GM20000 (cell line): Measurements from ENCODE around the gene UBE2E1.

Experiments used
- DNase-seq: peaks from one replicate; pipeline ENCODE4 v3.0.0; 2012; ENCODE audit warnings: low spot score
- TF ChIP-seq, protein P1 (sequence below): IDR thresholded peaks from 2 replicates; pipeline ENCODE4 v1.5.1; 2012; ENCODE audit warnings: mild to moderate bottlenecking, control low read depth; ENCODE audit errors: extremely low read depth, missing control alignments

The UBE2E1 gene

DNA sequence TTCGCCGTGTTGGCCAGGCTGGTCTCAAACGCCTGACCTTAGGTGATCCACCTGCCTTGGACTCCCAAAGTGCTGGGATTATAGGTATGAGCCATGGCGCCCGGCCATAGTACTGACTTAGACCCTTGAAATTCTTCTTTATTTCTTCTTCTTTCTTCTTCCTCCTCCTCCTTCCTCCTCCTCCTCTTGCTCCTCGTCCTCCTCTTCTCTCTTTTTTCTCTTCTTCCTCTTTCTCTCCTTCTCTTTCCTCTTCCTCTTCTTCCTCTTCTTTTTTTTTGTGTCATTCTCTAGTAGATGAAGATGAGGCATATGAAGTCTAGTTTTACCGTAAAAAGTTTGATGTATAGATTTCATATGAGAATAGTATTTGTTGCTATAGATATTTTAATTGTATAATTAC lies 120.5 kb downstream of the UBE2E1 start:
- no peak for DNase-seq
- TF ChIP-seq, protein P1, sequence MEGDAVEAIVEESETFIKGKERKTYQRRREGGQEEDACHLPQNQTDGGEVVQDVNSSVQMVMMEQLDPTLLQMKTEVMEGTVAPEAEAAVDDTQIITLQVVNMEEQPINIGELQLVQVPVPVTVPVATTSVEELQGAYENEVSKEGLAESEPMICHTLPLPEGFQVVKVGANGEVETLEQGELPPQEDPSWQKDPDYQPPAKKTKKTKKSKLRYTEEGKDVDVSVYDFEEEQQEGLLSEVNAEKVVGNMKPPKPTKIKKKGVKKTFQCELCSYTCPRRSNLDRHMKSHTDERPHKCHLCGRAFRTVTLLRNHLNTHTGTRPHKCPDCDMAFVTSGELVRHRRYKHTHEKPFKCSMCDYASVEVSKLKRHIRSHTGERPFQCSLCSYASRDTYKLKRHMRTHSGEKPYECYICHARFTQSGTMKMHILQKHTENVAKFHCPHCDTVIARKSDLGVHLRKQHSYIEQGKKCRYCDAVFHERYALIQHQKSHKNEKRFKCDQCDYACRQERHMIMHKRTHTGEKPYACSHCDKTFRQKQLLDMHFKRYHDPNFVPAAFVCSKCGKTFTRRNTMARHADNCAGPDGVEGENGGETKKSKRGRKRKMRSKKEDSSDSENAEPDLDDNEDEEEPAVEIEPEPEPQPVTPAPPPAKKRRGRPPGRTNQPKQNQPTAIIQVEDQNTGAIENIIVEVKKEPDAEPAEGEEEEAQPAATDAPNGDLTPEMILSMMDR, result no peak

DNA sequence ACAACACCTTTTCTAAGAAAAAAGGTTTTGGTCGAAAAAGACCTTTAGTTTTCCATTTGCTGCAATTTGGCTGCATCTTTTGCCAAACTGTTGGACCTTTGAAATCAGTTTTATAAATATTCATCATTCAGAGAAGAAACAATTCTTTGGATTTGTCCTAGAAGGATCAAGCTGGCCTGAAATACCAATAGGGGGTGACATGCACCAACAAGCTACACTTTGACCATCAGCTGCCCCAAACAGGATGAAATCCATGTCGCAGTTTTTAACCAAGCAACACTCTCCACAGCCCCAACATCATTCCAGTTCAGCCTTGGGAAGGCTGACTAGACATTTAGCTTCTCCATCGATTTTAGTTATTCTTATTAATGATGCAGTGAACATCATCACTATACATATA lies 121.0 kb downstream of the UBE2E1 start:
- DNase-seq, result no peak

DNA sequence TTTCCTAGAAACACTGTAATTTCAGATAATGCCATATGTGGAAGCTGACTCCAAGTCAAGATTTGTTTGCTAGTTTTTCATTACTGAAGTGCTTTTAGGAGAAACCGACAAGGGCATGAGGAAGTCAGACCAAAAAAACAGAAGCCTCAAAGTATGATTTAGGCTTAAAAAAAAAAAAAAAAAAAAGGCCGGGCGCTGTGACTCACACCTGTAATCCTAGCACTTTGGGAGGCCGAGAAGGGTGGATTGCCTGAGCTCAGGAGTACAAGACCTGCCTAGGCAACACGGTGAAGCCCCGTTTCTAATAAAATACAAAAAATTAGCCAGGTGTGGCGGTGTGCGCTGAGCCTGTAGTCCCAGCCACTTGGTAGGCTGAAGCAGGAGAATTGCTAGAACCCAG lies 122.8 kb downstream of the UBE2E1 start:
- TF ChIP-seq, protein P1, result no peak
- DNase-seq, result no peak

More for the DNA sequence above, 121.0 kb downstream of the UBE2E1 start:
- TF ChIP-seq, protein P1, result no peak

DNA sequence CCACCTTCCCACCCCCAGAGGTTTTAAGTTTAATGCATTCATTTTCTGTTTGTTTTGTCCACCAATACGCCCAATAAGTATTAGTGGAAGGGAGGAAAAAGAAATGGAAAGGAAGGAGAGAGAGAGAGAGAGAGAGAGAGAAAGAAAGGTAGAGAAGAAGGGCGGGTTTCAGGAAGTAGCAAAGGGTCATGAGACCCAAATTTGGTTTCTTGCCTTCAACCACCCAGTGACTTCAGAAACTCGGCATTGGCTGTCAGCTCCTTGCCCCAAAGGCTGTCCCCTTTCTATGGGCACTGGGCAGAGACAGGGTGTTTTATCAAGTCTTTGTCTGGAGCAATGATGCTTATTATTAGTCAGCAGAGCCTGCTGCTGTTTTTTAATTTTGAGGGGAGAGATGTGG lies 125.8 kb downstream of the UBE2E1 start:
- TF ChIP-seq, protein P1, result no peak
- no peak for DNase-seq

GRCh38 chr3:23932571-23932970 lies 126.8 kb downstream of the UBE2E1 start:
- no peak for DNase-seq
- TF ChIP-seq, protein P1, result no peak

- TF ChIP-seq, protein P1, result no peak
Observed at GRCh38 chr3:23934253-23934652, 128.5 kb downstream of the UBE2E1 start.

DNA sequence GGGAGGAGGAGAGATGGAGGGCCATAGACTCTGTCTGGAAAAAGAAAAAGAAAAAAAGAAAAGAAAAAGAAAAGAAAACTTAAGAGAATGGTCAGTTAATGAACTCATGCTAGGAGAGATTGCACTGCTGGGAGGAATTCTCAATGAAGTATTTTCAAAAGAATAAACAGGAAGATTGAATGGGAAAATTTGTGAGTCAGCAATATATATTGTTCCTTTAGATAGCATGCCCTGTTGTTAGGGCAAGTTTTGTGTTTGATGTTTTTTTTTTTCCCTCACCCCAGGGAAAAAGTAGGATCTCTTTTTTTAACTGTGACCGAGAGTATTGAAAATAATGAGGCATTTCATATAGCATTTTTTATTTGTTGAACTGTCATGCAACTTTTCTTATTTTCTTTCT lies 131.5 kb downstream of the UBE2E1 start:
- TF ChIP-seq, protein P1, result no peak
- DNase-seq, result no peak

More at GRCh38 chr3:23934253-23934652, 128.5 kb downstream of the UBE2E1 start:
- no peak for DNase-seq
